ENCODE measurements around the gene MACROD2. TPM values are rescaled to one million over a fixed set of nuclear protein-coding genes. Genes with fewer than 3 reads are reported as not detected.

The MACROD2 gene
- total RNA-seq, 3 donors from 2014 or later, result 3.2 to 7.6 (median 6.4) TPM

DNA sequence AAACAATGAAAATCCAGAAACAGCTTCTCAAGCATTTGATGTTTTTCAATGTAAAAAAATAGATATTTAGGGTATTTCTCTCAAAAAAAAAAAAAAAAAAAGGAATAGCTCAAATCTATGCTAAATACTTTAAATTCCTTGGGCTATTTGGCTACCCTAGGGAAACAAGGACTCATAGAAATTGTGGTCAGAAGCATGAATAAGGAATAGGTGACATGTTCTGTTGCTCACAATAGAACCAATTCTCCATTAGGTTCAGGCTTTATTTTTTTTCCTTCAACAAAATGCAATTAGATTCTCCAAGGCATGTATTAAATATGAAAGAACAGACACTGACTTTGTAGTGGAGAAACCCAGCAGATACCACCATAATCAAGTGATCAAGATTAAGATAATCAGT is 1246.4 kb downstream of the MACROD2 start:
- Histone ChIP-seq H3K4me1 (ENCODE audit: low read depth) (no peaks in the 10 kb centered on the region), H3K36me3 (ENCODE audit: low read depth) (no peaks in the 10 kb centered on the region), H3K9me3 (no peaks in the 10 kb centered on the region), H3K4me3 (no peak overlapping the region)
- intact Hi-C loops (cut with DNase I, micrococcal nuclease), result no loop called here
- ATAC-seq (no peak), DNase-seq (no peak)
- TF ChIP-seq, protein P1, sequence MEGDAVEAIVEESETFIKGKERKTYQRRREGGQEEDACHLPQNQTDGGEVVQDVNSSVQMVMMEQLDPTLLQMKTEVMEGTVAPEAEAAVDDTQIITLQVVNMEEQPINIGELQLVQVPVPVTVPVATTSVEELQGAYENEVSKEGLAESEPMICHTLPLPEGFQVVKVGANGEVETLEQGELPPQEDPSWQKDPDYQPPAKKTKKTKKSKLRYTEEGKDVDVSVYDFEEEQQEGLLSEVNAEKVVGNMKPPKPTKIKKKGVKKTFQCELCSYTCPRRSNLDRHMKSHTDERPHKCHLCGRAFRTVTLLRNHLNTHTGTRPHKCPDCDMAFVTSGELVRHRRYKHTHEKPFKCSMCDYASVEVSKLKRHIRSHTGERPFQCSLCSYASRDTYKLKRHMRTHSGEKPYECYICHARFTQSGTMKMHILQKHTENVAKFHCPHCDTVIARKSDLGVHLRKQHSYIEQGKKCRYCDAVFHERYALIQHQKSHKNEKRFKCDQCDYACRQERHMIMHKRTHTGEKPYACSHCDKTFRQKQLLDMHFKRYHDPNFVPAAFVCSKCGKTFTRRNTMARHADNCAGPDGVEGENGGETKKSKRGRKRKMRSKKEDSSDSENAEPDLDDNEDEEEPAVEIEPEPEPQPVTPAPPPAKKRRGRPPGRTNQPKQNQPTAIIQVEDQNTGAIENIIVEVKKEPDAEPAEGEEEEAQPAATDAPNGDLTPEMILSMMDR (IDR thresholded peaks at IDR 0.05), result no peak

DNA sequence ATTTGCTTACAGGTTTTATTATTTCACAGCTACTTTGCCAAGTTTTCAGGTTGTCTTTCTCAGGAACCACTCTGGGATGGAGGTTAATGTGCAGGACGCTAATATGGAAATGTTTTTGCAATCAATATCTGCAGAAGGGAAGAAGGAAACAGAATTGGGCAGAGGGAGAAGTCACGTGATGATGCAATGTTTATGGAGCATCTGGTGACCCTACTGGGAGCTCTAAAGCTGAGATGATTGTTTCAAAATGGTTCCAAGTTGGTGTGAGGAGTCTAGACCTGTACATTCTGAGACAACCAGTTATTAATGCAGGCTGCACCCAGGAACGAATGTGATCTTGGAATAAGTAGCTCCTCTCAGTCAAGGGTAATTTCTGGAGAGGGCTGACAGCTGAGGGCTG is 1247.5 kb downstream of the MACROD2 start:
- TF ChIP-seq, protein P1 (IDR thresholded peaks at IDR 0.05), result no peak
- Histone ChIP-seq H3K36me3 (ENCODE audit: low read depth) (no peaks in the 10 kb centered on the region), H3K9me3 (no peaks in the 10 kb centered on the region), H3K4me1 (ENCODE audit: low read depth) (no peaks in the 10 kb centered on the region), H3K4me3 (no peak overlapping the region)
- no peak for ATAC-seq
- no peak for DNase-seq
- intact Hi-C loops (cut with DNase I, micrococcal nuclease), result no loop called here

DNA sequence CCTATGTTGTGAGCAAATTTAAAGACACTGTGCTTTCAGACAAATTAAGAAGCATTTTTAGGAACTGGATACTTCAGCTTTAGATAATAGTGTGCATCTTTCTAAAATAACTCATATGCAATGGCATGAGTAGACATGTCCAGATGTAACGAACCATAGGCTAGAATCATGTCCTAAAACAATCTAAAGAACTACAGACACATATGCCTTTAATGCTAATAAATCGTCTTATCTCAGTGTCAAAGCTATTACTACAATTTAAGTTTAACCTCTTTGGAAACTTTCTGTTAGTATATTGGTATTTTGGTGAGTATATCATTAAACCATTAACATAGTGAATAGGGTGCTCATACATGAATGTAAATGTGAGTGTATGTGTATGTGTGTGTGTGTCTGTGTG is 1250.6 kb downstream of the MACROD2 start:
- H3K36me3 ChIP-seq (ENCODE audit: low read depth), result no peaks in the 10 kb centered on the region
- H3K4me3 ChIP-seq, result no peak overlapping the region
- no peak for ATAC-seq
- intact Hi-C loops (cut with DNase I, micrococcal nuclease), result no loop called here
- no peaks in the 10 kb centered on the region for H3K4me1 ChIP-seq (ENCODE audit: low read depth)
- TF ChIP-seq, protein P1 (IDR thresholded peaks at IDR 0.05), result no peak
- H3K9me3 ChIP-seq, result no peaks in the 10 kb centered on the region
- no peak for DNase-seq

DNA sequence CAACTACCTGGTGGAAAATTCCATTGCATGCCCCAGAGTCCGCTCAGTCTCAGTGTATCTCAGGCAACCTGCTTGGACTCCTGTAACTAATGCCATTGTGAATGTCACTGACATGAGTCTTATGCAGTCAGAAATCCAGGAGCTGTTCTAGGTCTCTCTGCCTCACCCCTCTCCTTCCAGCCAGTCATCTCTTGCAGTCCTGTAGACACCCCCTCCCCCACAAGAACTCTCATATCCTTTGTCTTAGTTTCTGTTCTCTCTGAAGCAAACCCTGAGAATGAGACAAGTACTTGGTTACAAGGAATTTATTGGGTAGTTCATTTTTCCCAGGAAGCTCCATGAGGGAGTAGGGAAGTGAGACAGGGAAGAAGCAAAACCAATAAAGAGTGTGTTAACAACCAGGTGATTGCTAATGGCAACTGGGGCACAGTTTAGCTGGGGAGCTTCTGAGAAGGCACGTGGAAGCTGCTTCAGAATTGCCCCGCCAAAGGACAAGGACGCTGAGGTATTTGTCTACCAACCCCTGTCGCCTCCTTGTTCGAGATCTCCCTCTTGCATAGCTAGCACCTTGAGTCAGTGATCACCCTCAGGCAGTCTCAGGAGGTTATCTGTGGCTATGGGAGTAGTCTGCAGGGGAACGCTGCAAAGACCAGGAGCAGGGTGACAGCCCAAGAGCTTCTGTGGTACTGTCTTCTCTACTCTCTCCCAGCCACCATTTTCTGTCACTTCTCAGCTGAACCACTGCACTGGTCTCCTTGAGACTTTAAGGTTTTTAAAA is 1253.5 kb downstream of the MACROD2 start:
- Histone ChIP-seq H3K36me3 (ENCODE audit: low read depth) (no peaks in the 10 kb centered on the region), H3K4me3 (no peak overlapping the region), H3K9me3 (no peaks in the 10 kb centered on the region), H3K4me1 (ENCODE audit: low read depth) (no peaks in the 10 kb centered on the region)
- TF ChIP-seq, protein P1 (IDR thresholded peaks at IDR 0.05), result no peak
- ATAC-seq, result no peak
- intact Hi-C loops (cut with DNase I, micrococcal nuclease), result no loop called here
- DNase-seq, result no peak

GRCh38 chr20:15251171-15251570 is 1255.9 kb downstream of the MACROD2 start:
- DNase-seq, result no peak
- Histone ChIP-seq H3K9me3 (no peaks in the 10 kb centered on the region), H3K4me1 (ENCODE audit: low read depth) (no peaks in the 10 kb centered on the region), H3K36me3 (ENCODE audit: low read depth) (no peaks in the 10 kb centered on the region), H3K4me3 (no peak overlapping the region)
- ATAC-seq, result no peak
- intact Hi-C loops (cut with DNase I, micrococcal nuclease), result no loop called here
- TF ChIP-seq, protein P1 (IDR thresholded peaks at IDR 0.05), result no peak
